Gastroesophageal sphincter (tissue), 4 donors: ENCODE data around the gene CEP78. TPM values are rescaled to one million over a fixed set of nuclear protein-coding genes. Genes with fewer than 3 reads are reported as not detected.

ENCODE experiments used
- ATAC-seq: fragments of 150-250 bp; one replicate; pipeline ENCODE4 v1.9.1; 2016; ENCODE audit warnings: mild to moderate bottlenecking, moderate library complexity
- H3K27ac ChIP-seq, 4 donors: fragments of 200-600 bp; sonication (generic) in 3 of 4; 1 replicate in 3 of 4; 2 replicates in 1 of 4; pipeline ENCODE4 v1.5.1; 2016 to 2019
- H3K27me3 ChIP-seq: fragments of 200-600 bp; sonication (generic); one replicate; pipeline ENCODE4 v1.5.1; 2019
- H3K36me3 ChIP-seq, 2 donors: fragments of 200-600 bp; sonication (generic); one replicate each; pipeline ENCODE4 v1.5.1; 2019; ENCODE audit warnings: control low read depth in 1 of 2
- H3K4me1 ChIP-seq, 3 donors: fragments of 200-600 bp; sonication (generic); 1 replicate in 2 of 3; 2 replicates in 1 of 3; pipeline ENCODE4 v1.5.1; 2016 to 2019; ENCODE audit warnings: control low read depth in 2 of 3
- H3K4me3 ChIP-seq, 2 donors: fragments of 200-600 bp; sonication (generic); one replicate each; pipeline ENCODE4 v1.5.1; 2019; ENCODE audit warnings: mild to moderate bottlenecking in 1 of 2, moderate library complexity in 1 of 2
- H3K9me3 ChIP-seq, 3 donors: fragments of 200-600 bp; sonication (generic); one replicate each; pipeline ENCODE4 v1.5.1; 2017 to 2019; ENCODE audit warnings: control low read depth in 2 of 3
- CTCF ChIP-seq, 4 experiments: fragments of 200-600 bp in 2 of 4; fragments of 450-650 bp in 2 of 4; sonication (generic) in 1 of 4; IDR thresholded peaks; one replicate each; pipeline ENCODE4 v1.5.1; 2017 to 2019; ENCODE audit warnings: antibody characterized with exemption in 4 of 4, mild to moderate bottlenecking in 2 of 4, moderate library complexity in 2 of 4
- EP300 ChIP-seq: sonication (generic); formaldehyde crosslinking; IDR thresholded peaks from one replicate; pipeline ENCODE4 v1.6.1; 2017; ENCODE audit warnings: antibody characterized with exemption, mild to moderate bottlenecking
- POLR2A ChIP-seq, 2 donors: fragments of 450-650 bp; IDR thresholded peaks; one replicate each; pipeline ENCODE4 v1.6.1; 2017; ENCODE audit warnings: antibody characterized with exemption in 2 of 2, mild to moderate bottlenecking in 2 of 2, moderate library complexity in 1 of 2
- POLR2AphosphoS5 ChIP-seq: sonication (generic); formaldehyde crosslinking; IDR thresholded peaks from one replicate; pipeline ENCODE4 v1.6.1; 2017; ENCODE audit warnings: antibody characterized with exemption
- WGBS, 2 donors: methylation state at CpG; one replicate each; pipeline ENCODE4 v1.1.5; 2018; ENCODE audit warnings: low coverage in 1 of 2; 5-methylcytosine and 5-hydroxymethylcytosine counted together
- small RNA-seq, 4 donors: library from RNA; depleted of rRNA; stranded (forward); fragments of <200 nt; gene quantifications; one replicate each; pipeline ENCODE3, GENCODE V24; 2016
- total RNA-seq, 4 donors: library from RNA; depleted of rRNA; stranded (reverse); fragments of >200 nt; gene quantifications; one replicate each; pipeline ENCODE4 v1.1.0, GENCODE V29; 2016

CEP78 gene
- total RNA-seq, 4 donors from 2014 or later: 7.4 to 11.1 (median 9.3) TPM

GRCh38 chr9:78326564-78326963 lies 90.7 kb downstream of the CEP78 start:
- no peak for TF ChIP-seq POLR2A (IDR thresholded peaks at IDR 0.05)
- no peak for TF ChIP-seq CTCF (IDR thresholded peaks at IDR 0.05)
- no peak for TF ChIP-seq POLR2AphosphoS5
- TF ChIP-seq EP300: no peak
- Histone ChIP-seq H3K4me3 (no peak overlapping the region), H3K4me1 (peaks cover 0 to 16% (median 5%) of the 10 kb centered on the region in 3 donors), H3K27ac (no peak overlapping the region), H3K36me3 (no peaks in the 10 kb centered on the region), H3K9me3 (no peaks in the 10 kb centered on the region), H3K27me3 (no peaks in the 10 kb centered on the region)
- 82 to 83% methylated on average over 1 to 2 of the region's 2 CpGs for WGBS, 2 donors
- ATAC-seq: no peak

Small RNA genes within 50 kb of the gene (small RNA-seq; reads per million reads assigned to genes)
- gene AL353705.4: 0 reads per million in 4 donors

Other genes starting within 250 kb of the CEP78 start
- 10 to 100 TPM; 57.6 to 86.4 (median 70.8) TPM for gene GNAQ, start 204.3 kb upstream of the CEP78 start, total RNA-seq
- 1 to 10 TPM; 2.5 to 6.6 (median 4.3) TPM for gene PSAT1, start 61.0 kb downstream of the CEP78 start, total RNA-seq